Erythroblast (primary cell): ENCODE results near the gene GABRA5.

Source experiments
- GATA1 ChIP-seq: IDR thresholded peaks from 2 replicates; pipeline ENCODE4 v1.6.1; 2011; ENCODE audit warnings: low read depth, mild to moderate bottlenecking, control low read depth, low read length, moderate library complexity
- POLR2A ChIP-seq: IDR thresholded peaks from 2 replicates; pipeline ENCODE4 v1.6.1; 2011; ENCODE audit warnings: mild to moderate bottlenecking, low read length

DNA sequence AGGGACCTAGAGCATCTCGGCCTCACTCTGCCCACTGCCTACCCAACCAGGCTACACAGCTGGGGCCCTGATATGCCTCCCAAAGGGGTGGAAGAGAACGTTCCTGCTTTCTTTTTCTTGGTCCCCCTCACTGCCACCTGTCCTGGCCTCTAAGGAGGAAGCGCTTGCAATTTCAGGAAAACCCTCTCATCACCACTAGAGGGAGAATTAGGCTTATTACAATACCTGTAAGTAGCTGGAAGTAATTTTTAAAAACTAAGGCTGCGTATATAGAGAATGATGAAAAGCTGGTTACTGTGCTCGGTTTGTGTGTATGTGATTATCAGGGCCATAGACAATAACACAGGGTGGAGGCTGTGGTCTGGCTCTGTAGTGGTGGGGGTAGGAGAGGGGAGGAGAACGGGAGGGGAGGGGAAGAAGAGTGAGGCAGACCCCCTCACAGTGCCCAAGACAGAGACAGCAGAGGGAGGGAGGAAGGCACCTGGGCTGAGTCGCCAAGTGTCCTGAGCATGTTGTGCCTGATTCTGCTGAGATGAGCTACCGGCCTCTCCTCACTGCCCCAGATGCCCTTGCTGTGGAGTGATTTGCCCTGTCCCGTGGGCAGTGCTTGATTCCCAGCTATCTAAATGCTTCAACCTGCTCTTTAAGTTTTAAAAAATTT, 107.4 kb downstream of the GABRA5 start:
- TF ChIP-seq POLR2A, result no peak
- TF ChIP-seq GATA1, result no peak
